GM19324 (cell line): ENCODE data around the gene DMXL1.
"Not testable (repeated sequence)": the region's sequence is repeated elsewhere in the genome, so short reads cannot be mapped to it uniquely, and the experiment has no call there.

Experiments
- ATAC-seq: cut with Tn5 transposase; IDR thresholded peaks from one replicate; pipeline ENCODE4 v1.9.1; 2021; ENCODE audit warnings: mild to moderate bottlenecking, moderate library complexity; ENCODE audit not compliant: unreplicated experiment, low FRiP score

The DMXL1 gene

DNA sequence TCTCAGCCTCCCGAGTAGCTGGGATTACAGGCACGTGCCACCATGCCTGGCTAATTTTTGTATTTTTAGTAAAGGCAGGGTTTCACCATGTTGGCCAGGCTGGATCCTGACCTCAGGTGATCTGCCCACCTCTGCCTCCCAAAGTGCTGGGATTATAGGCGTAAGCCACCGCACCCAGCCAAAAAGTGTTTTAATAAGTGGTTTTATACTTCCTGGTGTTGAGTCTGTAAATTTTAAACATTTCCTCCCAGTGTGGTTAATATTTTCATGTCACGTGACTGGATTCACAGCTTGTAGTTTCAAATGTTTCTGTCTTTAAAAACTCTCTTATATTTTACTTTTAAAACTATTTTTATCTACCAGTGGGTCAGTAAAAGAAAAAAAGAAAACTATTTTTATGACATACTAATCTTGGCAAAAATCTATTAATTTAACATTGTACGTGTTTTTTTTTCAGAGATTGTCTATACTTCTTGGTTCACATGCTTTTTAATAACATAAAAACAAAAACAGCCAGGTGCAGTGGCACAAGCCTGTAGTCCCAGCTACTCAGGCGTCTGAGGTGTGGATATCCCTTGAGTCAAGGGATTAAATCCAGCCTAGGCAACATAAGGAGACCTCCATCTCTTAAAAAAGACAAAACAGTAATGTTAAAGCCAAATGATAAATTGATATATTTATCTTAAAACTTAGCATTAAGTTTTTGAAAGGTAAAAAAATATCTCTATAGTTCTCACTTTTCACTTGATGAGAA, 117.1 kb downstream of the DMXL1 start:
- no peak for ATAC-seq

DNA sequence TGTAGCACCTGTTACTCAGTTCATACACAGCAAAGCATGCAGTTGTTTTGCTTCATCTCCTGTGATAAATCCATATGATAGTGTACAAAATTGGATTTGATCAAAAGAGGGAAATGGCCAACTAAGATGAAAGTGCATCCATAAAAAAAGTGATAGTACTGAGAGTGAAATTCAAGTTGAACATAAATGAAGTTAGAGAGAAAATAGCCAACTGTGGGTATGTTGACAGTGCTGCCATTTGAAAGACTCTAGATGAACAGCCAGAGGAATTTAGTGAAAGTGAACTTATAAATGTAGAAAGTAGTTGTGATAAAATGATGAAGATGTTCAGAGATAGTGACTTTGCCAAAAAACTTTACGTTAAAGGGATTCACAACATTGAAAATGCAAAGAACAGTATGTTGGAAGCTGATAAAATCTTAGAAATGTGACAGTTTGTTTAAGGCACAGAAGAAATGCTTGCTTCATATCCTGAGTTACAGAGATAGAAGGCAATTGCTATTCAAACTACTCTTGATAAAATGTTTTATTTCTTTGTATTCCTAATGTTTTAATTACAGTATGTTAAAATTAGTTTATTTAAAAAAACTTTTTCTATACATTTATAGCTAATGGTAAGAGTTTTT, 119.7 kb downstream of the DMXL1 start:
- no peak for ATAC-seq

DNA sequence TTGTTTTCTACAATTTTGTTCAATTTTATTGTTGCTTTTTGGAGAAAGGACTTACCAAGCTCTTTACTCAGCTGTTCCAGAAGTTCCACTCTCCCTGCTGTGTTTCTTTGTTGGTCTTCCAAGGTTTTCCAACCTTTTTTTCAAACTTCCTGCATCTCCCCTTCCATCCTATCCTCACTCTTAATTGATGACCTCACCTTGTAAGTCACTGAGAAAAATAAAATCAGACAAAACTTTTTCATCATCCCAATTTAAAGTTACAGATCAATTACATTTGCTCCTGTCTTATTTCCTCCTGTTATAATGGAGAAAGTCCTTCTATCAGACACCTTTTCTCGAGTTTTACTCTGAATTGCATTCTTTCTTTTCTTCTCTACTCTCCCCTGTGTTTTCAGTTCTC, 121.1 kb downstream of the DMXL1 start:
- ATAC-seq = no peak

DNA sequence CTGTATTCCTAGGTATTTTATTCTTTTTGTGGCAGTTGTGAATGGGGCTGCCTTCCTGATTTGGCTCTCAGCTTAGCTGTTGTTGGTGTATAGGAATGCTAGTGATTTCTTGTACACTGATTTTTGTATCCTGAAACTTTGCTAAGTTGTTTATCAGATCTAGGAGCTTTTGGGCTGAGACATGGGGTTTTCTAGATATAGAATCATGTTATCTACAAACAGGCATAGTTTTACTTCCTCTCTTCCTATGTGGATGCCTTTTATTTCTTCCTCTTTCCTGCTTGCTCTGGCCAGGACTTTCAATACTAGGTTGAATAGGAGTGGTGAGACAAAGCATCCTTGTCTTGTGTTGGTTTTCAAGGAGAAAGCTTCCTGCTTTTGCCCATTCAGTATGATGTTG, 129.9 kb downstream of the DMXL1 start:
- ATAC-seq = no peak

DNA sequence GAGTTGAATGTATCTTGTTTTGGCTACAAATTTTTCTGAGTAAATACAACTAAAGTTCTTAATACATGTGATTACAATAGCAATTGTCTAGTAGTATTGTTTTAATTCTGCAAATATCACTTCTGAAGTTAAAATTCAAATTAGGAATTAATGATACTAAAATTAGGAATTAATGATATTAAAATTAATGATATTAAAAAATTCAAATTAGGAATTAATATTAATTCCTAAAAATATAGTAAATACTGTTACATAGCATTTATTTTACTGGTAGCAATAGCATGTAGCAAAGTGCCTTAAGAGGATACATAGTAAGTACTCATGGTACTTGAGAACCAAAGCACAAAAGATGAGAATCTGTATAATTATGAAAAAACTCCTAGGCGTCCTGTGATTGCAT, 136.2 kb downstream of the DMXL1 start:
- ATAC-seq = no peak

DNA sequence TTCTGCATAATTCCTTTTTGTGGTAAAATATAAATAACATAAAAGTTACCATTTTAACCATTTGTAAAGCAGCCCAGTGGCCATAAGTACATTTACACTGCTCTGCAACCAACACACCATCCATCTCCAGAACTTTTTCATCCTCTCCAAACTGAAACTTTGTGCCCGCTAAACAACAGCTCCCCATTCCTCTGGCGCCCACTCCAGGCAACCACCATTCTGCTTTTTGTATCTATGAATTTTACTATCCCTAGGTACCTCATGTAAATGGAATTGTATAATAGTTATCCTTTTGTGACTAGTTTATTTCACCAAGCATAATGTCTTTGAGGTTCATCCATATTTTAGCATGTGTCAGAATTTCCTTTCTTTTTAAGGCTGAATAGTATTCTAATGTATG, 141.1 kb downstream of the DMXL1 start:
- no peak for ATAC-seq

DNA sequence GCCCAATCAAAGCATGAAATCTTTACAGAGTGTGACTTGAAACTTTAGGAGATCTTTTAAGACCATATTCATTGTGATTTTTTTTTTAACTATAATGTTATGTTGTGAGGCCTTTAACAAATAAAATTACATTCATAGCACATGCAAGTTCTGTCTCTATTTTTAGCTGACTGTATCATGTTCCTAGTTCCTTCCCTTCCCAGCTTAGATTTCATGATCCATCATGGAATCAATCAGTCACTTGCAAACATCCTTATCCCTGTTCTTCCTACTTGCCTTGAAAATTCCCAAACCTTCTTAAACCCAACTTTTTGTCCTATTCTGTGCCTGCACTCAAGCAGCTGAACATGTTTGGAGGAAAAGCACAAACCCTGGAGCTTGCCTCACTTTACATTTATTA, 141.8 kb downstream of the DMXL1 start:
- ATAC-seq = no peak

DNA sequence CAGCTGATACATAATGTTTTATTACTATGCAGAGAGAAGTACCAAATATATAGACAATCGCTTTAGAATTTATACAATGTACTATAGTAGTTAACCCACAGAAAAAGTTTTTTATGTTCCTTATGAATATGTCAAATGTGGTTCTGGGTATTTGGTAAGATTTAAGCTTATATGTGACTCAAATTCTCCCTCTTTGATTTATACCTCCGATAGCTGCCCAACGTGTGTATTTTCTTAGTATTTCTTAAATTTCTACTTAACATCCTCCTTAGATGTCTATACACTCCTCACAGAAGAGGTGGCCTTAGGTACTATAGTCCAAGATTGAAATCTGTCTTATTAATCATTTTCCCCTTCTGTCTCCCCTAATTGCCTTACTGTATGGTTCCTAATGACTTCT, 146.3 kb downstream of the DMXL1 start:
- ATAC-seq = no peak

DNA sequence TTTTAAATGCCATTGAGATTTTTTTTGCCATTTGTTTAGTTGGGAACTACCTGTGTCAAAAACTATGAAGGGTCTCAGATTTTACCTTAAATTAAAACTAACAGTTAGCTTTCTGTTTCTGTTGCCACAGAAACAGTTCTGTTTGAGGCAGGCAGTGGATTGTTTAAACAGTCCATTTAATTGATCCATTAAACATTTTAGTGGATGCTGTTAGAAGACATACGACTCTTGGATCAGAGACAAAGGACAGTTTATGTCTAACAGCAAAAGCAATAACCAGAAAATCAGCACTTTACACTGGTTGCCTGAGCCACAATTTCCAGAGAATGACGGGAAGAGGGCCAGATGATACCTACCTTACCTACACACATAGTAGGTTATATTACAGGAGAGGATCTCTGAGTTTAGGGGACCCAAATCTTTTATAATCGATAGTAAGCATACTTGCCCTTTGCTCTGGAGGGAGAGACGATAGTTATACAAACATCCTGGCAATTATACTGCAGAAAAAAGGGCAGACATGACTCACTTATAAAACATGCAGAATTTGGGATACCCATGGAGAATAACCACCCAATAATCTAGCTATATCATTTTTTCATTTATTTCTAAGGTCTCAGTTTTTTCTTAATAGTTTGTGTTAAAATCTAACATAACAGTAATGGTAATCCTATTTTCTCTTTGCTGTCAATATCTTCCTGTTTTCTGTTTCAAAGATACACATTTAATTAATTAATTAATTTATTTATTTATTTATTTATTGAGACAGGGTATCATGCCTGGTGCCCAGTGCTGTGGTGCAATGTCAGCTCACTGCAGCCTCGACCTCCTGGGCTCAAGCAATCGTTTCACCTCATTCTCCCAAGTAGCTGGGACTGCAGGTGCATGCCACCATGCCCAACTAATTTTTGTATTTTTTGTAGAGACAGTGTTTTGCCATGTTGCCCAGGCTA, 148.2 kb downstream of the DMXL1 start:
- ATAC-seq = no peak

DNA sequence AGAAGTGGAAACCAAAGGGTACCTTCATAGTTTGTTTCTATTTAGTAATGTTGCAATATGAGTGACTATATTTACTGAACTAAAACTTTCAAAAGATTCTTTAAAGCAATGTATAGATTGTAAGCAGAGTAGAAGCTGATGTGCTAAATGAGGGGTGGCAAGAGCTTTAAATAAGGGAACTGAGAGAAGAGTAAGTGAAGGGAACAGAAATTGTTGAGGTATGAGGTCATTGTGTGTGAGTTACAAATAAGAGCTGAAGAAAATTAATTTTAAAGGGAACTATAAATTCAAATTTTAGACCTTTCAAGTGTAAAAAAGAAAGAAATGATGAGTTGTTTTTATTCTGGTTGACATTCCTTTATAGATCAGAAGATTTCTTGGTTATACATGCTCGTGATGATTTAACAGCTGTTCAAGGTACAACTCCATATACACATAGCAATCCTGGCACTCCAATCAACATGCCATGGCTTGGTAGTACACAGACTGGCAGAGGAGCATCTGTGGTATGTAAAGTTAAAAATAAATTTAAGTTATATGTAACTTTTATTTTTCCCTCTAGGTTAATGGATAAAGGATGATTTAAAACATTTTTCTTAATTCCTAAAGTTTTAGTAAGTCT, 149.8 kb downstream of the DMXL1 start:
- ATAC-seq = no peak

DNA sequence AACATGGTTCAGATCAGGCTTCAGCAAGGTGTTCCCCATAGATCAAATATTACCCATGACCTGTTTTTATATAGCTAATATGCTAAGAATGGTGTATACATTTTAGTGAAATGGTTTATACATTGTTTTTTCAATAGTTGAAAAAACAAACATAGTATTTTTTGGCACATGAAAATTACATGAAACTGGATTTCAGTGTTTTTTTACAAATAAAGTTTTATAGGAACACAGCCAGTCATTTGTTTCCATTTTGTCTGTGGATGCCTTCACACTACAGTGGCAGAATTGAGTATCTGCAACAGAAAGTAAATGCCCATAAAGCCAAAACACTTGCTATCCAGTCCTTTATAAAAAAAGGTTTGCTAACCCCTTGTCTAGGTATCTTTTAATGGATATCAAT, 150.4 kb downstream of the DMXL1 start:
- no peak for ATAC-seq

DNA sequence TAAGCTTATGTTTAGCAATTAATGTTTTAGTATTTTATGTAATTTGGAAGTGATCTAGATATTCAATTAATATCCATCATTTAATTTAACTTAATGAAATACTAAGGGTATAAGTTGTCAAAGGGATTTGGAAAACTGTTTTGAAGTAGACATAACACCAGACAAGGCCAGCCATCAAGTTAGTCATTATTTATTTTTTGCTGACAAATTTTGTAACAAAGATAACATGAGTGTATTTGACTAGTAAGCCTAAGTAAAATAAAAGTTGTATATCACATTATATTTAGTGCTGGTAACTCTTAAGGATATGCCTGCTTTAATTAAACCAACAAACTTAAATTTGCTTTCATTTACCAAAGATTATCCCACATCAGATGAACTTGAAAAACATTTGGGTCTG, 159.1 kb downstream of the DMXL1 start:
- ATAC-seq = no peak

DNA sequence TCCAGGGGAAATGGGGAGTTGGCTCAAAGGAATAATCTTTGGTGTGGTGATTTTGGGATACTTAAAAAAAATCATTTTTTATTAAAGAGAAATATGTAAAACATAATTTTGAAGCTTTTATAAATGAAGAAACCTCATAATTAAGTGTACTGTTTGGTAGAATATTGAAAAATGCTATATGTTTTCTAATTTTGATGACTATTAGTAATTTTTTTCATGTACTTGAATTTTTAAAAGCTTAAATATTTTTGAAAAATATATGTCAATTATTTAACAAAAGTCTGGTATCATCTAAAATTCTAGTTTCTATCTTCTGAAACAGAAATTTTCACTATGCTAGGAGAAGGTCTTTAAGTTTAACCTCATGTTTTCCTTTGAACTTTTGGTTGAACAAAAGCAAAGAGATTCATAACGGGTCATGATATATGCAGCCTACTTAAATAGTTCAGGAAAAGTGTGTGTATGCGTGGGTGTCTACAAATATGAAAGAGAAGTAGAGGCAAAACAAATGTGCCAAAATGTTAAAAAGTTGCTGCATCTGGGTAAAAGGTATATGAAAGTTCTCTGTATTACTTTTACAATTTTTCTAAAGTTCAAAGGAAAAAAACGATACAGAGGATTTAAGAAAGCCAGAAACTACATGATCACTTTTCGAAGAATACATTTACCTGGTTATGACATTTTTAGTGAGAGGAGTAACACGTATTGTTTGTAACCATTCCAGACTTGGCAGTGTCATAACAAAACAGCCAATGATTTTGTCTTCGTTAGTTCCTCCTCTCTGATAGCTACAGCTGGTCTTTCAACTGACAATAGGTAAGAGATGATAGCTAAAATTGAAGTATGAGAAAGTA, 167.6 kb downstream of the DMXL1 start:
- no peak for ATAC-seq

DNA sequence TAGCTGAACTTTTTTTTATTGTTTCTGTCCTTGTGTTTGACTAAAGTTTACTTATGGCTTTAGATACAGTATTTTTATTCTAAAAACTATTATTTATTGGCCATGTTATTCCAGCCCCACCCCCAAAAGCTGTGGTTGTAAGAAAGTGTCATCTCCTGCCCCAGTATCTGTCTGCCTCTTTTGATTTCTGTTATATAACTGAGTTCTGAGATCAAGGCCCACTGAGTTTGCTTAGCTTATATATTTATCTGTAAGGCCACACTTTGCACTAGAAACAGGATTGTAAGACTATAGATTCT, 168.2 kb downstream of the DMXL1 start:
- no peak for ATAC-seq

DNA sequence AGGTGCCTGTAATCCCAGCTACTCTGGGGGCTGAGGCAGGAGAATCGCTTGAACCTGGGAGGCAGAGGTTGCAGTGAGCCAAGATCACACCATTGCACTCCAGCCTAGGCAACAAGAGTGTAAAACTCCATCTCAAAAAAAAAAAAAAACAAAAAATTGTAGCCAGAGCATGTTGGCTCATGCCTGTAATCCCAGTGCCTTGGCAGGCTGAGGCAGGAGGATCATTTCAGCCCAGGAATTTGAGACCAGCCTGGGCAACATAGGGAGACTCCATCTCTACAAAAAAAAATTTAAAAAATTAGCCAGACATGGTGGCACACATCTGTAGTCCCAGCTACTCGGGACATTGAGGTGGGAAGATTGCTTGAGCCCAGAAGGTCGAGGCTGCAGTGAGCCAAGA, 168.9 kb downstream of the DMXL1 start:
- ATAC-seq = not testable (repeated sequence)

DNA sequence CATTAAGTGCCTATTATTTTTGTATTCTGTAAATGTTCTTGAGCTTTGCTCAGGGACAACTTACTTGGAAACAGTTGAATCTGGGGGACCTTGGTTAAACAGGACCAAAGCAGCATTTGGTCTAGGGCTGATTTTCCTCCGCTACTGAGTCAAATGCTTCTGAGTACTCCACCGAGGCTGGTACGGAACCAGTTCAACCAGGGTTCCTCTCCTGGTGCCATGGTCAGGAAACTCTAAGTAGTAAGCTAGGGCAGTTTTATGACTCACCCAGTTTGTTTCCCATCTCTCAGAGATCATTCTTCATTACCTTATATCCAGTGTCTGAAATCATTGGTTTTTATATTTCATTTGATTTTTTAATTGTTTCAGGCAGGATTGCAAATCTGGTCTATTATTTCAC, 173.0 kb downstream of the DMXL1 start:
- ATAC-seq = no peak

DNA sequence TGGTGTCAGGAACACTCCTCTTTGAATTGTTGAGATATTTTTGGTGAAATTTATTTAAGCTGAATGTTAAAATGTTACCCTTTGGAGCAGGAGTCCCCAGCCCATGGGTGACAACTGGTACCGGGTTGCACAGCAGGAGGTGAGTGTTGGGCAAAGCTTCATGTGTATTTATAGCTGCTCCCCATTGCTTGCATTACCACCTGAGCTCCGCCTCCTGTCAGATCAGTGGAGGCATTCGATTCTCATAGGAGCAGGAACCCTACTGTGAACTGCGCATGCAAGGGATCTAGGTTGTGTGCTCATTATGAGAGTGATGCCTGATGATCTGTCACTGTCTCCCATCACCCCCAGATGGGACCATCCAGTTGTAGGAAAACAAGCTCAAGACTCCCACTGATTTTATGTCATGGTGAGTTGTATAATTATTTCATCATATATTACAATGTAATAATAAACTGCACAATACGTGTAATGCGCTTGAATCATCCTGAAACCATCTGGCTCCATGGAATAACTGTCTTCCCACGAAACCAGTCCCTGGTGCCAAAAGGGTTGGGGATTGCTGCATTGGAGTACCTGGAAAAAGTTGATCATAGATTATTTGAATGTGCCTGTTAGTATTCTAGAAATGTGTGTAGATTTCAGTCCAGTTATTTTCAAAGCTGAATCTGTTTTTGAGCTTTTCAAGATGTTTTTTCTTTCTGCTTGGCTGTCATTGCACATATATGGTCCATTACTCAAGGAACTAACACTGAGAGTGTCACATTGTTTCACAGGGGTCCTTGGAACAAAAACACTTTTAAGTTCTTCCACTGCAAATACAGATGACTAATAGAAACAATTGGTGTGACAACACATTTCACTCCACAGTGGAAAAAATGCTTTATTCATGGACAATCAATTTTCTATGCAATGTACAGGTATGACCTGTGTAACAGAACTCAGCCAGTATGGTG, 180.3 kb downstream of the DMXL1 start:
- no peak for ATAC-seq

DNA sequence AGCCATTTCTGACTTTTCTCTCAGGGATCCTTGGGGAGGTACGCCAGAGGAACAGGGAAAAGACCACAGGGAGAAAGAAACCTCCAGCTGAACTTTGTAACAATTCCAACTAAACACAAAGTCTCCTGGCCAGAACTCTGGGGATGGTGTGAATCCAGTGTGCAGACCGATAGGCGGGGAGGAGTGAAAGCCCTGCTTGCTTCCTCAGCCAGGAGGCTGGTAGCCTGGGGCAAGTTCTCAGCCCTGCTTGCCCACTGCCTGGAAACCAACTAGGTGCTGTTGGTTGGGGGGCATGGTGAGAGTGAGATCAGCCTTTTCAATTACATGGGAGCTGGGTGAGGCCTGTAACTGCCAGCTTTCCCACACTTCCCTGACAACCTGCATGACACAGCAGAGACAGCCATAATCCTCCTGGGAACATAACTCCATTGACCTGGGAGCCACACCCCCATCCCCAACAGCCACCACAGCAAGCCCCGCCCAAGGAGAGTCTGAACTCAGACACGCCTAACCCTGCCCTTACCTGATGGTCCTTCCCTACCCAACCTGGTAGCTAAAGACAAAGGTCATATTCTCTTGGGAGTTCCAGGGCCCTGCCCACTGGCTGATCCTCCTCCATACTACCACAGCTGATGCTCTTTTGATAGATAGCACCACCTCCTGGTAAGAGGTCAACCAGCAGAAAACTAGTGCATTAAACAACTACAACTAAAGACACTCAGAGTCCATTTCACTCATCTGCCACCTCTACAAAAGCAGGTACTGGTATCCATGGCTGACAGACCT, 184.9 kb downstream of the DMXL1 start:
- ATAC-seq = no peak
